HG03520 (cell line): Measurements from ENCODE around the gene IFIT1.
"Not testable (repeated sequence)": the region's sequence is repeated elsewhere in the genome, so short reads cannot be mapped to it uniquely, and the experiment has no call there.

ENCODE experiments used
- ATAC-seq: cut with Tn5 transposase; IDR thresholded peaks from one replicate; pipeline ENCODE4 v1.9.1; 2021; ENCODE audit warnings: mild to moderate bottlenecking, moderate library complexity; ENCODE audit not compliant: unreplicated experiment

Gene IFIT1

DNA sequence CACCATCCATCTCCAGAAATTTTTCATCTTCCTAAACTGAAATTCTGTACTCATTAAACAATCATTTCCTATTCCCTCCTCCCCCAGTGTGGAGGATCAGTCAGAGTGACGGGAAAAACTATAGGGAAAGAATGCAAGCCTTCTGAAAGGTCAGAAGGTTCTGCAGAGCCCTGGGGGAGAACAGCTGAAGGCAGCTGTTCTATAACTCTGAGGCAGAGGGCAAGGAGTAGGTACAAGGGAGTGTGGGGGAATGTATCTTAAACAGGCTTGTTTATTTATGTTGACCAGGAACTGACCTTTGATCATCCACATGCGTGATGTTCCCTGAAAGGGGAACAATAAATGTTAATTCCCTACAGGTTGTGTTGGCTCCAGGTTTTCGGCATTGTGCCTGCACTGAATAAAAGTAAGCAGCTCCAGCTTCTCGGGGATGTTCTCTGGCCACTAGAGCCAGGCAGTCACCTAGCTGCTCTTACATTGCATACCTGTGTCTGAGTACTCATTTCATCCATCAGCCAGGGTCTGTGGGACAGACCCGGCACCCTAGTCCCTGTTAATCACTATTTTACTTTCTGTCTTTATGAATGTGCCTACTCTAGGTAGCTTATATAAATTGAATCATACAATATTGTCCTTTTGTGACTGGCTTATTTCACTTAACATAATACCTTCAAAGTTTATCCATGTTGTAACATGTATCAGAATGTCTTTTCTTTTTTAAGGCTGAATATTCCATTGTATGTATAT lies 5.8 kb downstream of the IFIT1 start:
- ATAC-seq = no peak

DNA sequence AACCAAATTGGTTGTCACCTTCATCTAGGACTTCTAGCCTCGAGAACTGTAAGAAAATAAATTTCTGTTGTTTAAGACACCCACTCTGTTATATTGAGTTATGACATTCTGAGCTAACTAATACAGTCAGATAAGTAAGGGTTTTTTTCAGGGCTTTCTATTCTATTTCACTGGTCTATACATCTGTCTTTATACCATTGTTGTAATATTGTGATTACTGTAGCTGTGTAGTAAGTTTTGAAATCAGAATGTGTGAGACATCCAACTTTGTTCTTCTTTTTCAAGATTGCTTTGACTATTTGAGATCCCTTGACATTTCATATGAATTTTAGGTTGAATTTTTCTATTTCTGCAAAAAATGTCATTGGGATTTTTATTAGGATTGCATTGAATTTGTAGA lies 7.5 kb downstream of the IFIT1 start:
- ATAC-seq = no peak

DNA sequence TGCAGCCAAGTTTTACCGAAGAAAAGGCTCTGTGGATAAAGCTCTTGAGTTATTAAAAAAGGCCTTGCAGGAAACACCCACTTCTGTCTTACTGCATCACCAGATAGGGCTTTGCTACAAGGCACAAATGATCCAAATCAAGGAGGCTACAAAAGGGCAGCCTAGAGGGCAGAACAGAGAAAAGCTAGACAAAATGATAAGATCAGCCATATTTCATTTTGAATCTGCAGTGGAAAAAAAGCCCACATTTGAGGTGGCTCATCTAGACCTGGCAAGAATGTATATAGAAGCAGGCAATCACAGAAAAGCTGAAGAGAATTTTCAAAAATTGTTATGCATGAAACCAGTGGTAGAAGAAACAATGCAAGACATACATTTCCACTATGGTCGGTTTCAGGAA lies 10.6 kb downstream of the IFIT1 start:
- no peak for ATAC-seq

DNA sequence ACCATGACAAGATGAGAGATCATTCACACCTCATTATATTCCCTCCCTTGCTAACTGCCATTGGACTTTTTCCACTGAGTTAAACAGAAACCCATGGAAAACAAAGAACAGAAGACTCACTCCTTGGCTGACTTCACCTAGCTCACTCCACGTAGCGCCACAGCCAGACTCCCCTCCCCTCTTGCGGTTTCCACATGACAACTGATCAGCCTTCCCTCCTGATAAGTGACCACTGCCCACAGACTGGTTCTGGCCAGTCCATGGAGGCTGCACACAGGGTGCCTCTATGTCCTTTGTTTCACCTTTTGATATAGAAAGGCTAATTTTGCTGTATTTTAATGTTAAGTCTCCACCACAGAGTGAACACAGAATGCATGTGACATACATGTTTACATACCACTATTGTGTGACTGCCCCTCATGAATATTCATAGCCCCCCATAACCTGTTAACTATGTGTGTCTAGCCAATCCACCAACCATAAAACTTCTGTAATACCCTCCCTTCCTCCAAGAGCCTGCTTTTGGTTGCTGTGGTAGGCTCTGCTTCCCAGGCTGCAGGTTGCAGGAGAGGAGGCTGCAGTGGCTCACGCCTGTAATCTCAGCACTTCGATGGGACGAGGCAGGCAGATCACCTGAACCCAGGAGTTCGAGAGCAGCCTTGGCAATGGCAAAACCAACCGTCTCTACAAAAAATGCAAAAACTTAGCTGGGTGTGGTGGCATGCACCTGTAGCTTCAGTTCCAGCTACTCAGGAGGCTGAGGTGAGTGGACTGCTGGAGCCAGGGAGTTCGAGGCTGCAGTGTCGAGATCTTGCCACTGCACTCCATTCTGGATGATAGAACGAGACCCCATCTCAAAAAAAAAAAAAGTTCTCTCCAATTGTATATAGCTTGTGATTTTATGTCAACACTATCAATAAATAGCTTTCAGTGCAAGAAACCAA lies 12.0 kb downstream of the IFIT1 start:
- no peak for ATAC-seq

DNA sequence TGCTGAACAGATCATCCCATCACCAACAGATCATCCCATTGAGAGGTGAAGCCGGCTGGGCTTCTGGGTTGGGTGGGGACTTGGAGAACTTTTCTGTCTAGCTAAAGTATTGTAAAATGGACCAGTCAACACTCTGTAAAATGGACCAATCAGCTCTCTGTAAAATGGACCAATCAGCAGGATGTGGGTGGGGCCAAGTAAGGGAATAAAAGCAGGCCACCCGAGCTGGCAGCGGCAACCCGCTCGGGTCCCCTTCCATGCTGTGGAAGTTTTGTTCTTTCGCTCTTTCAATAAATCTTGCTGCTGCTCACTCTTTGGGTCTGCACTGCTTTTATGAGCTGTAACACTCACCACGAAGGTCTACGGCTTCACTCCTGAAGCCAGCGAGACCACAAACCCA lies 13.8 kb downstream of the IFIT1 start:
- ATAC-seq = not testable (repeated sequence)

DNA sequence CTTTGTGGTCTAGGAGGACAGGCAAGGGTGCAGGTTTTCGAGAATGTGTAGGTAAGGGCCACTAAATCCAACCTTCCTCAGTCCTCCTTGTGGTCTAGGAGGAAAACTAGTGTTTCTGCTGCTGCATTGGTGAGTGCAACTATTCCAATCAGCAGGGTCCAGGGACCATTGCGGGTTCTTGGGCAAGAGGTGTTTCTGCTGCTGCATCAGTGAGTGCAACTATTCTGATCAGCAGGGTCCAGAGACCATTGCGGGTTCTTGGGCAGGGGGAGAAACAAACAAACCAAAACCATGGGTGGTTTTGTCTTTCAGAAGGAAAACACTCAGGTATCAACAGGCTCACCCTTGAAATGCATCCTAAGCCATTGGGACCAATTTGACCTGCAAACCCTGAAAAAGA lies 15.4 kb downstream of the IFIT1 start:
- ATAC-seq = not testable (repeated sequence)

DNA sequence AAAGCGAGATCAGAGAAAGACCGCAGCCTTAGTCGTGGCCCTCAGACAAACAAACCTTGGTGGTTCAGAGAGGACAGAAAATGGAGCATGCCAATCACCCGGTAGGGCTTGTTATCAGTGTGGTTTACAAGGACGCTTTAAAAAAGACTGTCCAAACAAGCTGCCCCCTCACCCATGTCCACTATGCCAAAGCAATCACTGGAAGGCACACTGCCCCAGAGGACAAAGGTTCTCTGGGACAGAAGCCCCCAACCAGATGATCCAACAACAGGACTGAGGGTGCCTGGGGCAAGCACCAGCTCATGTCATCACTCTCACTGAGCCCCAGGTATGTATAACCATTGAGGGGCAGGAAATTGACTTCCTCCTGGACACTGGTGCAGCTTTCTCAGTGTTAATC lies 16.9 kb downstream of the IFIT1 start:
- ATAC-seq = not testable (repeated sequence)

DNA sequence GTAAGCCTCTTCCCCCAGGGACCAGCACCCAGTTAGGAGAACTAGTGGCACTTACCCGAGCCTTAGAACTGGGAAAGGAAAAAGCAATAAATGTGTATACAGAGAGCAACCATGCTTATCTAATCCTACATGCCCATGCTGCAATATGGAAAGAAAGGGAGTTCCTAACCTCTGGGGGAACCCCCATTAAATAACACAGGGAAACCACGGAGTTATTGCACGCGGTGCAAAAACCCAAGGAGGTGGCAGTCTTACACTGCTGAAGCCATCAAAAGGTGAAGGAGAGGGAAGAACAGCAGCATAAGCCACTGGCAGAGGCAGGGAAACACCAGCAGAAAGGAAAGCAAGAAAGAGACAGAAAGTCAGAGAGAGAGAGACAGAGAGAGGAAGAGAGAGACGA lies 18.1 kb downstream of the IFIT1 start:
- ATAC-seq = not testable (repeated sequence)

DNA sequence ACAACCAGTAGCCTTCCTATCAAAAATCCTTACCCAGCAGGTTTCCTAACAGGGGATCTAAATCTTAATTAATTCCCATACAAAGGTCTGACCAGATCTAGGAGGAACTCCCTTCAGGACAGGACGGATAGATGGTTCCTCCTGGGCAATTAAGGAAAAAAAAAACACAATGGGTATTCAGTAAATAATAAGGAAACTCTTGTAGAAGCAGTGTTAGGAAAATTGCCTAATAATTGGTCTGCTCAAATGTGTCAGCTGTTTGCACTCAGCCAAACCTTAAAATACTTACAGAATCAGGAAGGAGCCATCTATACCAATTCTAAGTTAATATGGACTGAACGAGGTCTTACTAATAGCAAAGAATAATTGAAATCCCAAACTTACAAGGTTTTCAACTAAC lies 18.7 kb downstream of the IFIT1 start:
- ATAC-seq = not testable (repeated sequence)

DNA sequence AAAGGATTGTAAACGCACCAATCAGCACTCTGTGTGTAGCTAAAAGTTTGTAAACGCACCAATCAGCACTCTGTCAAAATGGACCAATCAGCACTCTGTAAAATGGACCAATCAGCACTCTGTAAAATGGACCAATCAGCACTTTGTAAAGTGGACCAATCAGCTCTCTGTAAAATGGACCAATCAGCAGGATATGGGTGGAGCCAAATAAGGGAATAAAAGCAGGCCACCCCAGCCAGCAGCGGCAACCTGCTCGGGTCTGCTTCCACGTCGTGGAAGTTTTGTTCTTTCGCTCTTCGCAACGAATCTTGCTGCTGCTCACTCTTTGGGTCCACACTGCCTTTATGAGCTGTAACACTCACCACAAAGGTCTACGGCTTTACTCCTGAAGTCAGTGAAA lies 19.9 kb downstream of the IFIT1 start:
- not testable (repeated sequence) for ATAC-seq

DNA sequence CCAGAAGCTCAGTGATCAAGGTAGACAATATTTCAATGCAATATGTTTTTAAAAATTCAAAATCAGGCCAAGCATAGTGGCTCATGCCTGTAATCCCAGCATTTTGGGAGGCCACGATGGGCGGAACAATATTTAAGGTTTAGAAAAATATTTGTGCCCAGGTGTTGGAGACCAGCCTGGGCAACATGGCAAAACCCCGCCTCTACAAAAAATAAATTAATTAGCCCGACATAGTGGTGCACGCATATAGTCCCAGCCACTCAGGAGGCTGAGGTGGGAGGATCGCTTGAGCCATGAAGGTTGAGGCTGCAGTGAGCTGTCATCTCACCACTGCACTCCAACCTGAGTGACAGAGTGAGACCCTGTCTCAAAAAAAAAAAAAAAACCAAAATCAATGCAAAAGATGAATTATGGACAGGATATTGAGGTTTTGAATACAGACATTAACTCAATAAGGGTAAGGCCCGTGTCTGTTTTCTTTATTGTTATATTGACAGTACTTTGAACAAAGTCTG lies 21.0 kb downstream of the IFIT1 start:
- ATAC-seq = no peak

DNA sequence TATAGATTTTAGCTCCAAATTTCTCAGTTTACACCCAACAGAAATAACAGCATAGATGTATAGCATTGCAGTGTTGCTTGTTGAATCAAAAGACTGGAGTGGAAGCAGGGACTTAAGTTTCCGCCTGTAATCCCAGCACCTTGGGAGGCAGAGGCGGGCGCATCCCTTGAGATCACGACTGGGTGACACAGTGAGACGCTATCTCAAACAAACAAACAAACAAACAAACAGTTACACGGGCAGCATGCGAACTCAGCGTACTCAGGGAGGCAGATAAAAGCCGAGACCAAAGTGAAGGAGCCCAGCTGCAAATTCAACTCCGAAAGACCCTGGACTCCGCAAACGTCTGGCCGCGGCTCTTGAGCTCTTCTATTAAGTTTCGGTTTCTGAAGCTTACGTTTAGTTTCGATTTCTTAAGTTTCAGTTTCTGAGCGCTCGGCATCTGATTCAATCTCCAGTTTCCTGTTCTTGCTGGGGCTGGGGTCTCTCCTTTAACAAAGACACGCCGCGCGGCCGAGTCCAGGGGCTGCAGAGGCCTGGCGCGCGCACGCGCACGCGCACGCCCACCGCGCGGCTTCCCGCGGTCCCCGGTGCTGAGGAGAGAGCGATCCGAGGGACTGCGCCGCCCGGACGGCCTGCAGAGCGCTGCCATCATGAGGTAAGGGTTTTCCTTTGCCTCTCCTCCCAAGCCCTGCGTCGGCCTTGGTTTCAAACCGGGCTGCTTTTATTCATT lies 21.9 kb downstream of the IFIT1 start, which contains the start of gene IFIT5:
TSS of gene IFIT5 (plus strand) at position 423 of the 733 bp plus-strand sequence. CDS start at position 654, 231 bp downstream.
- ATAC-seq = peak; percentile 60

DNA sequence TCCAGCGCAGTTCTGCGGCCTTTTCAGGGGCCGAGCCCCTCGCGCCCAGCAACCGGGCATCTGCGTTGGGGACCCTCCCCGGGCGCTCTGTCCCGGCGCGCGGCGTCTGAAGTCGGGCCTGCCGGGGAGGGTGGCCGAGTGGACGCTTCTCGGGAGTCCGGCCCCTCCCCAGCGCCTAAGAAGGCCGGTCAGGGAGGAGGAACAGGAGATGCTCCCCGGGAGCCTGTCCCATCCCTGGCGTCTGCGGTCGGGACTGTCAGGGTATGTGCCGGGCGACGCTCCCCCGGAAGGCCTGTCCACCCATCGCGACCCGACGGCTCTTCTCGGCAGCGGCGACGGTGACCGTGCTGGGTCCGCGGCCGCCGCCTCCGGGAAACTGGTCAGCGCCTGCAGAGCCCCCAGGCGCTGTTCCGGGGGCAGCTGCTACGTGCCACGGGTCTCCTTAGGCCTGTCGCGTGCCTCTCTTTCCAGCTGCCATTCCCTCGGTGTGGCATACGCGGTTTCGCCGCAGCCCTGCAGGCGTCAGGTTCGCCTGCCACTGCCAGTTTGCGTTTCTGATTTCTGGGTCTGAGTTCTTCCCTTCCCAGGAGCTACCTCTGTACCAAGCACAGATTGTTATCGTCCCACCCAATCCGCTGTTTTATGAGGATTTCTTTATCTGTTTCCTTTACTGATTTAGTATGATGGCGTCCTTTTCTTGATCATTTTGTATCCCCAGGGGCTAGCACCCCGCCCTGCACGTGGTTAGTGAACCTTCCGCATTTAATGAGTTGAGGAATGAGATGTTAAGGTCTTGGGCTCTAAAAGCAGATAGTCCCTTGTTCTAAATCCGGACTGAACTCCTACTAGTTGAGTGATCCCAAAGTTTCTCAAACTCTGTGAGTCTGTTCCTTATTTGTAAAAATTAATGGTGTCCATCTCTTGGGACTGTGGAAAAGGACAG lies 22.7 kb downstream of the IFIT1 start:
- ATAC-seq = peak; percentile 33

DNA sequence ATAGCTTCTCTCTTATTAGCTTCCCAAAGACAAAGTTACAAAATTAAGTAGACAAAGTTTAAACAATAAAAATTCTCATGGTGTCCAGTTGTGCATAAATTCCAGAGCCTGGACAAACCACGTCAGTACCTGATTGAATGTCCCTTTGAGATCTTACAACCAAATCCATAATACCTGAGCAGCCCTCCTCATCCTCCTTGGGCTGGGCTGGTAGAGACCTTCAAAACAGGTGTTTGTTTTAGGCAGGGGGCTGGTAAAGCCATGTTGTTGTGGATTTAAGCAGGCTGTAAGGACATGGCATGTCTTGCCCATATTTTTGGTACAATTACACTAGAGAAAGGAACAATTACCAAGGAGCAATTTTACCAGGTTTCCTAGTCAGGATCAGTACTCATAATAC lies 24.0 kb downstream of the IFIT1 start:
- ATAC-seq = no peak

DNA sequence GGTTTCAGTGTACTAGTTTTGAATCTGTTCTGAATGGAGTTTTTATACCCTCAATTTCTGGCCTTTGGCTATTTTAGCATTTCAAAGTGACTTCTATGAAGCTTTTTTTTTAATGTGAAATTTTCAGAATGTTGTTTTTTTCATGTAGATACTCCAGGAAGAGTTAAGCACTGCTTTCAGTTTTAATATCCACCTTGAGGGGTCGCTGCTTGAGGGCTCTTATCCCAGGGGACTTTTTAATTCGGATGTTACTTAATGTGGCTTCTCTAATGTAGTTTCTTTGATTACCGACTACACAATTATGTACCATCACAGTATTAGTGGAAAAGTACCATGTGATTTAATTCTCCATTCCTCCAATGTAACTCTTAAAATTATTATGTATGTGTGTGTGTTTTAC lies 27.1 kb downstream of the IFIT1 start:
- ATAC-seq = no peak

DNA sequence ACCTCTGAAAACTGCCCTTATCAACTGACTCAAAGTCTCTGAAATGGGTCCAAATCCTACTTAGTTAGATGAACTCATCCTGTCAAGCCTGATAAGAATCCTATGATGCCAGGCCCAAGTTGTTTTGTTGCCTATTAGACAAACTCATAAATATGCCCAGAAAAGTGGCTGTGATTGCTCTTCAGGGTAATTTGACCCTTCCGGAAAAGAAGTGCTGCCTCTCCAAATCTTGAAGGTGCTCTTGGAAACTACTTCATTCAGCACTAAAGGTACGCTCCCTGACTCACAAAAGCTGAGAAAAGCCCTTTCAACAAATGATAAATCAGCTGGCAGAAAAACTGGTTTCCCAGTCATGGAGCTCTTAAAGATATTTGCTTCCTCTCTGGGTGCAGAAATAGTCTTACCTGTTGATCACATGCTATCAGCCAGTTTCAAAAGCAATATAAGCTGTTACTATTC lies 28.6 kb downstream of the IFIT1 start:
- no peak for ATAC-seq

DNA sequence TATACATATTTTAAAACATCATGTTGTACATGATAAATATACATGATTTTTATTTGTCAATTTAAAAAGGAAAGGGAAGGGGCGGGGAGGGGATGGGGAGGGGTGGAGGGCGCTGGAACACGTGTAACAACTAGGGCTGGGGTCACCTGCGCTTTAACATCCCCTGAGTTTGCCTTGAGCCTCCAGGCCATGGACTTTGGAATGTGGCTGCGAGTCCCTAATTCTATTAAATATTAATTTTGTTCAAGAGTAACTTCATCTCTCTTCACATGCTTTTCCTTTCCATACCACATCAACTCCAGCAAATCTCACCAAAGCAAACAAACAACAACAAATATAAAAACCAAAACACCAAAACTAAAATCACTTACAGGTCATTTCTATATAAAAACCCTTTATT lies 32.6 kb downstream of the IFIT1 start:
- no peak for ATAC-seq

DNA sequence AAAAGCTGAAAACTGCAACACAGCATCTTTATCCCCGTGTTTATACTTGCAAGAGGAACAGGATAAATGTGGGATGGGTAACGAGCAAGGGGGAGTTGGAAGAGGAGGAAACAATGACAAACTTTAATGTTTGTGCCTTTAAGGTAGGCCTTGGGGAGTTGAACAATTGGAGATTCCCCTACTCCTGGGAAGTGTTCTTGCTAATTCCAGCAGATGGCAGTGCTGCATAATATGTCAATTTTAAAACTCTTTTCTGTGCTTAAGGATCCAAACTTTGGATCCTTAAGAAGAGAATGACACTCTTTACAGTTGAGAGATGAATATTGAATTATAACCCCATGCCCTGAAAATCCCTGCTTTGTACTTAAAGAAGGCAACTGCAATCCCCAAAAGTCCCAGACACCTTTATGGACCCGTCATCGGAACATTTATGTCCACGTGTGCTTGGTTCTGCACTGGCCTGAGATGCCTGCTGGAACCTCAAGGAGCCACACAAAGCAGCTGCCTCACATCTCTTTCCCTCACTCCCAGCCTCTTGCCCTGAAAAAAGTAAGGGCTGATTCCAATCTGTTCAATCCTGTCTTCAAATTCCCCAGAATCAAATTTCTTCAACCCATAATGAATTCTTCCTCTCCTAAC lies 33.9 kb downstream of the IFIT1 start:
- ATAC-seq = no peak

DNA sequence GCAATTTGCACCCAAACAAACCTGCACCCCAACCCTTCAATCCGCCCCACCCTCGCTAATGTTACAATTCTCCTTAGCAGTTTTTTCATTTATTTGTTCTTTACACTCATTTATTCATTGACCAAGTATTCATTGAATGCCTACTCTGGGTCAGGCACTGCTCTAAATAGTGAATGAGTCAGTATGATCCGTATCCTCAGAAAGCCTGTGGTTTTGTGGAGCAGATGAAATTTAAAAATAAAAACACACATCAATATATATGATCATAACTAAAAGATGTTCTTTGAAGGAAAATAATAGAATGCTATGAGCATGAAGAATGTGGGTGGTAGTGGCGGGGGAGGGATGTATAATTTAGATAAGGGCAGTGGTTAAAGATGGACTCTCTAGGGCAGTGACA lies 35.2 kb downstream of the IFIT1 start:
- no peak for ATAC-seq
